SKM-1 treated with dmso at 0.1 percent for 144 hours (cell line): ENCODE results near the gene TTLL13.
"Not testable (repeated sequence)": the region's sequence is repeated elsewhere in the genome, so short reads cannot be mapped to it uniquely, and the experiment has no call there.

ENCODE experiments used
- DNase-seq: peaks from one replicate; lab custom pipeline; 2025; ENCODE audit not compliant: unreplicated experiment; lab: John Stamatoyannopoulos, UW

The TTLL13 gene

DNA sequence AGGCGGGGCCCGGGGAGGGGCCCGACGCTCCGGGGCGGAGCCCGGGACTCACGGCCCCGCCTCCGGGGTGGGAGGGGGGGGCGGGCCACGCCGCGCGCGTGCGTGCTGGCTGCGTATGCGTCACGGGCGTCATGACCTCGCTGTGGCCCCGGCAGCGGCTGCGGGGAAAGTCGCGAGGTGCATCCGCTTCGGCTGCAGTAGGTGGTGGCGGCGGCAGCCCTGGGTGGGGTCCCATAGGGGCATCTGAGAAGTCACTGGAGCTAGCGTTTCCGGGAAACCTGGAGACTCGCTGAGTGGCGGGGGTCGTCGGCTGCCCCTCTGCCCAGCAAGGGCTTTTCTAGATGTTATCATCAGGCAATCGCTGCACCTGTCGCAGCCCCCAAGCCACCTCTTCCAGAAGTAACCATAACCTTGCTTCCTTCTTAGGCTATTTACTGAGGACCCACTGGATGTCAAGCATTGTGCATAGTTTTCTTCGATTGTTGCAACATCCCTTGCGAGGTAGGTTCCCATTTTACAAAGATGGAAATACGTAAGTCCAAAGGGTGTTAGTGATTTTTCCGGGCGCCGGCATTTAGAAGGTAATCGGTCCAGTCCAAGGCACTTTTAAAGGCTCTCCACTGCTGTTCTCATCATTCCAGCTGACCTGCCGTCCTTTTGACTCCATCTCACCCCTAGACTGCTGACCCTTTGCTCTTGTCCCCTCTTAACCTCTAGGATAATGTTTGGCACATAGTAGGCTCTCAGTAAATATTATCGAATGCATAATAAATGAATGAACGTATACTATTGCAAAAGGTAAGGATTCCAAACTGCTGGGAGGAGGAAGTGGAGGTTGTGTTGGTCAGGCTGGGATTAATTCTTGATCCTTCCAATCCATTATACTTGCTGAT lies 15.0 kb upstream of the TTLL13 start, which contains the start of gene GDPGP1:
Gene GDPGP1, plus strand, starts transcription at position 114 of the 893 bp plus-strand sequence. CDS start 6,700 bp downstream, outside the sequence.
- DNase-seq, result no peak

DNA sequence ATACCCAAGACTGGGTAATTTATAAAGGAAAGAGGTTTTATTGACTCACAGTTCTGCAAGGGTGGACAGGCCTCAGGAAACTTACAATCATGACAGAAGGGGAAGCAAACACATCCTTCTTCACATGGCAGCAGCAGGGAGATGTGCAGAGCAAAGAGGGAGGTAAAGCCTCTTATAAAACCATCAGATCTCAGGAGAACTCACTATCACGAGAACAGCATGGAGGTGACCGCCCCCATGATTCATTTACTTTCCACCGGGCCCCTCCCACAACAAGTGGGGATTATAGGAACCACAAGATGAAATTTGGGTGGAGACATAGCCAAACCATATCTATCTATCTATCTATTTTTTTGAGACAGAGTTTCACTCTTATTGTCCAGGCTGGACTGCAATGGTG lies 10.0 kb upstream of the TTLL13 start:
- no peak for DNase-seq

DNA sequence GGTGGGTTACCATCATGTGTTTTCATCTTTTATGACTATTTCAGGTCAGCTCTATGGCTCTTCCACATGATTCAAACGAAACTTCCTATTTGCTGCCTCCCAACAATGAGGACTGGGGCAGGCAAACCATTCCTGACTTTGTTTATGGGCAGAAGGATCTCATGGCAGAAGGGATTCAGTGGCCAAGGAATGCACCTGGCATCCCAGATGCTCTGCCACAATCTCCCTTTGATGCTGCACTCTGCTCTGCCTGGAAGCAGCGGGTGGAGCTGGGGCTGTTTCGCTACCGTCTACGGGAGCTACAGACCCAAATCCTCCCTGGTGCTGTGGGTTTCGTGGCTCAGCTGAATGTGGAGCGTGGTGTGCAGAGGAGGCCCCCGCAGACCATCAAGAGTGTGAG lies 8.5 kb upstream of the TTLL13 start:
- no peak for DNase-seq

DNA sequence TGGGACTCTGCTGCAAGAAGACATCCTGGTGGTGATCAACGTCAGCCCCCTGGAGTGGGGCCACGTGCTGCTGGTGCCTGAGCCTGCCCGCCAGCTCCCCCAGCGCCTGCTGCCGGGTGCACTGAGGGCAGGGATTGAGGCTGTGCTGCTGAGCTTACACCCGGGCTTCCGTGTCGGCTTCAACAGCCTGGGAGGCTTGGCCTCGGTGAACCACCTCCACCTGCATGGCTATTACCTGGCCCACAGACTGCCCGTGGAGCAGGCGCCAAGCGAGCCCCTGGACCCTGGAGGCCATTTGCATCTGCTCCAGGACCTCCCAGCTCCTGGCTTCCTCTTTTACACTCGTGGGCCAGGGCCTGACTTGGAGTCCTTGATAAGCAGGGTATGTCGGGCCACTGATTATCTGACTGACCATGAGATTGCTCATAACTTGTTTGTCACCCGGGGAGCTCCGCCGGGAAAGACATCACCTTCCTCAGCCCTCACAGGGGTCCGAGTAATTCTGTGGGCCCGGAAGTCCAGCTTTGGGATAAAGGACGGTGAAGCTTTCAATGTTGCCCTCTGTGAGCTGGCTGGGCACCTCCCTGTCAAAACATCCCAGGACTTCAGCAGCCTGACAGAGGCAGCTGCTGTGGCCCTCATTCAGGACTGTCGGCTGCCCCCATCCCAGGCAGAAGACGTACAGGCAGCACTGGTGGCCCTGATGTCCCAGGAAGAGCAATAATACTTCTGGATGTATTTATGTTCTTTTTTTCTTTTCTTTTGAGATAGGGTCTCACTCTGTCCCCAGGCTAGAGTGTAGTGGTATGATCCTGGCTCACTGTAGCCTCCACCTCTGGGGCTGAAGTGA lies 7.8 kb upstream of the TTLL13 start:
- DNase-seq, result no peak

DNA sequence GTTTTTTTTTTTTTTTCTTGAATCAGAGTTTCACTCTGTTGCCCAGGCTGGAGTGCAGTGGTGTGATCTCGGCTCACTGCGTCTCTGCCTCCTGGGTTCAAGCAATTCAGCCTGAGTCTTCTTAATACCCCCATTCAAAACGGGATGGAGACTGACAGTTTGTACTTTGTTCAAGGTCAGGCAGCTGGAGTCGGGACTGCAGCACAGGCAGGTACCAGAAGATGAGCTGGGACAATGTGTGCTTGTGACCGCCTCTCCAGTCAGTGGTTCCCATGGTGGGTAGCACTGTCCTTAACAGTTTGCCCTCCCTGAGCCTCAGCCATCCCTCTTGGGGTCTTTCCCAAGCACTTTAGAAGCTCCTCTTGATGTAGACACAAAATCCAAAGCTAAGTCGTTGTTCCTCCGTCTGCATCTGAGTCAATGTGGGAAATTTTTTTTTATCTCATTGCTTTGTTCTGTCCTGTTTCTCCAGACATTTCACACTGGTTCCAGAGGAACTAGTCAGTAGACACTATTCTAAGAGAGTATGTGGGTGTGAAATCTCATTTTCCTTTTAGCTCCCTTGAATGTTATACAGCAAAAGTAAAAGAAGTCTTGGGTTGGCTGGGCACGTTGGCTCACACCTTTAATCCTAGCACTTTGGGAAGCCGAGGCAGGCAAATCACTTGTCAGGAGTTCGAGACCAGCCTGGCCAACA lies 5.3 kb upstream of the TTLL13 start:
- no peak for DNase-seq

DNA sequence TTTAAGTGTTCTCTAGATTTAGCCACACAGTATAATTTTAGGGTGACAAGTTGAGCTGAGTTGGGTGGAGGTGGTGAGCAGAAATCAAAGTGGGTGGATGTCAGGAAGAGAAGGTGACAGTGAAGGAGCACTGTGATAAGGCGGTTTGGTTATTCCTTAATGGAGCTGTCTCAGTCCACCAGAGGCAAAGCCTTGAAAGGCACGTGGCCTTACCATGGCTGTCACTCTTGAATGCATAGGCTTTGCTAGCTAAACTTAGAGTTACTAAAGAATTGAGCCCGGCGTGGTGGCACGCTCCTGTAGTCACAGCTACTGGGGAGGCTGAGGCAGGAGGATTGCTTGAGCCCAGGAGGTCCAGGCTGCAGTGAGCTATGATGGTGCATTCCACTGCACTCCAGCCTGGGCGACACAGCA lies 560 bp upstream of the TTLL13 start:
- DNase-seq, result no peak

DNA sequence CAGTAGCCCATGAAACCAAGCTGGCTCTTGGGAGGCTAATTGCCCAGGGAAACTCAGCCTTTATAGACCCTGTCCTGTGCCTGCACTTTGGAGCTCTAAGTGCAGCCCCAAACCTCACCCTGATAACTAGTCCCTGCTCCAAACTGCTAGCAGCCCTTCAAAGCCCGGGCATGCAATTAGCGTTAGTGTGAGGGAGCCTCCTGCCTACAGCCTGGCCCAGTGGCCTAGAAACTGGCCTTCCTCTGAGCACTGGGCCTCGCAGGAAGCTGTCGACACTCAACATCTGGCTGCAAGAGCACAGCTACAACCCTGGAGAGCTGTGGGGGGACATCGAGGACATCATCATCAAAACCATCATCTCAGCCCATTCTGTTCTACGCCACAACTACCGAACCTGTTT lies 8.4 kb downstream of the TTLL13 start:
- DNase-seq, result no peak

DNA sequence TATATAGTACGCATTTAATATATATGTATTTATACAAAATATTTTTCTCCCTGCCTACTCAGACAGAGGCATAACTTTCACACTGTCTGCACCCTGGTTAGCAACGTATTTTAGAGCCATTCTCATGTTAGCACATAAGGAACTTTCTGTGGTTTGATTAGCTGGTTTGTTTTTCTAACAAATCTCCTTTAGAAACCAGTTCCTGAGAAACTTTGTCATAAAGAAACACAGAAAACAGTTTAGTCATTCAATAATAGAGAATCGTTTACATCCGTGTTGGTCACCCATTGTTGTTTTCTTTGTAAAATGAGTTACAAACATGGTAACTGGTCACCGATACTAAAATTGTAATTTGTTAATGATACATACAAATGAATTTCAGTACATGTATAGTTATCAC lies 10.2 kb downstream of the TTLL13 start:
- no peak for DNase-seq

DNA sequence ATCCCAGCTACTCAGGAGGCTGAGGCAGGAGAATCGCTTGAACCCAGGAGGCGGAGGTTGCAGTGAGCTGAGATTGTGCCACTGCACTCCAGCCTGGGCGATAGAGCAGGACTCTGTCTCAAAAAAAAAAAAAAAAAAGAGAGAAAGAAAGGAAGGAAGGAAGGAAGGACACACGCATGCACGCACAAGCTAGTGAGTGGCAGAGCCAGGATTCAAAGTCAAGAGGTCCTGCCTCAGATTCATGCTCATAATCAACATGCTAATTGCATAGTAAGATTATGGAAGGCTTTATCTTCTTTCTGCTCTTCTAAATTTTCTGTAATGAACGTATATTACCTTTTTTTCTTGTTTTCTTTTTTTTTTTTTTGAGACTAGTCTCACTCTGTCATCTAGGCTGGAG lies 11.4 kb downstream of the TTLL13 start:
- not testable (repeated sequence) for DNase-seq

DNA sequence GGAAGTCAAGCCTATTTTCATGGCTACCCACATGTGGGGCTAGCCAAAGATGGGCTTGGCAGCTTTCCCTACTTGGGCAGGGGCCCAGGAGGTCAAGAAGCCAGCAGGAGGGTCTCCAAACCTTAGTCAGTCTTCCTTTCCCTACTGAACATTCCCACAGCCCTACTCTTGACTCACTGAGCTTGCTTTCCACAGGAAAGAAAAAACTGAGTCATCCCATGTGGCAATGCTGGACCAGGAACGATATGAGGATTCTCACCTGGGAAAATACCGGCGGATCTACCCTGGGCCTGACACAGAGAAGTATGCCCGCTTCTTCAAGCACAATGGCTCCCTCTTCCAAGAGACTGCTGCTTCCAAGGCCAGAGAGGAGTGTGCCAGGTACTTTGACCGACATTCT lies 12.5 kb downstream of the TTLL13 start:
- no peak for DNase-seq

DNA sequence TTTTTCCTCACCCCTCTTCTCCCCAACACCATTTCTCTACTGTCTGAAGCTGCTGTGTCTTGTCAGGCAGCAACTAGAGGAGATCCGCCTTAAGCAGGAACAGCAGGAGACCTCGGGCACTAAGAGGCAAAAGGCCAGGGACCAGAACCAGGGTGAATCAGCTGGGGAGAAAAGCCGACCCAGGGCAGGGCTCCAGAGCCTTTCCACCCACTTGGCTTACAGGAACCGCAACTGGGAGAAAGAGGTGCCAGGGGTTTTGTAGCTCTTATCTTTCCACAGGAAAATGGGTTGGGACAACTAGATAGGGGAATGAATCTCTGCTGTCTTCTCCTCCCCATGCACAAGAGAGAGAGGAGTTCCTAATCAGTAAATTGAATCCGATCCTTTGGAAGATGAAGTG lies 13.1 kb downstream of the TTLL13 start:
- DNase-seq, result no peak

DNA sequence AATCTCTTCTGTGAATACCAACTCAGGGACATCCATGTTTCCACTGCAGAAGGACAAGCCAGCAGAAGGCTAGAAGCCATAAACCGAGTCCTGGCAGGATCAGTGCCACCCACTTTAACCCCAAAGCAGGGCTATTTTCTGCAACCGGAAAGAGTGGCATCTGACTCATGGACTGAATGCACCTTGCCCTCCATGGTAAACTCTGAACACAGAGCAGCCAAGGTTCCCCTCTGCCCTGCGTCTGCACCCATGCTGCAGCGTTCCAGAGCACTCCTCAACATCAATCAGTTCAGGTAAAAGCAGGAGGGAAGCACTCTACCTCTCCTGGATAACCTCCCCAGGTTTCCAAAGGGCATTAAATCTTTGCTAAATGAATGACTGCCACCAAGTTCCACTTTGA lies 15.3 kb downstream of the TTLL13 start:
- DNase-seq, result no peak

DNA sequence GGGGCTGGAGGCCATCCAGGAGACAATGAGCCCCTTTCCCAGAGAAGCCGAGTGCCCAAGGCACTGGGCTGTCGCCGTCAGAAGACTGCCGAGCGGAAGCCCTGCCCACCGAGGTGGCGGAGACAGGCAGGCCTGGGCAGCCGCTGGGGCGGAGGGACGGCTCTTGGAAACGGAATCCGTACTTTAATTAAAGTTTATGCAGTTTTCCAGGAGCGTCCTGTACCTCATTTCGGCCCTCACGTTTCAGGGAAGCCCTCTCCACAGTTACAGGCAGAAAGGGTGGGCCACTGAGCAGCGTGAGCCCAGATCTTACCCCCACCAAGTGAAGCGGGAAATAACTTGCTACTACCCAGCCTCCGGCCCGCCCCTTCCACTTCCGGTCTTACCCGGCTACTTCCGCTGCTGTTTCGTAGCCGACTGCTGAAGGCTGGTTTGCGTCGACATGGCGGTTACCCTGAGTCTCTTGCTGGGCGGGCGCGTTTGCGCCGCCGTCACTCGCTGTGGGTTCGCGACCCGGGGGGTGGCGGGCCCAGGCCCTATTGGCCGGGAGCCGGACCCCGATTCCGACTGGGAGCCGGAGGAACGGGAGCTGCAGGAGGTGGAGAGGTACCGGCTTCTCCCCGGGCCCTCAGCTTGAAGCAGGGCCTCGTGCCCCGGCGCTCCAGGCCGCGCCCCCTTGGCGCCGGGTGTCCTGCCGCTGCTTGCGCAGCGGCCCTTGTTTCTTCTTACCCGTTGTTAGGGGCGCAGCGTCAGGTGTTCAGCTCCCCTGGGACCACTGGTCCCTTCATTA lies 16.1 kb downstream of the TTLL13 start, which contains the start of gene NGRN:
Gene NGRN, plus strand, starts transcription at position 402 of the 790 bp plus-strand sequence. Its CDS starts 41 bp downstream, at position 443.
- peak; percentile 90 for DNase-seq

DNA sequence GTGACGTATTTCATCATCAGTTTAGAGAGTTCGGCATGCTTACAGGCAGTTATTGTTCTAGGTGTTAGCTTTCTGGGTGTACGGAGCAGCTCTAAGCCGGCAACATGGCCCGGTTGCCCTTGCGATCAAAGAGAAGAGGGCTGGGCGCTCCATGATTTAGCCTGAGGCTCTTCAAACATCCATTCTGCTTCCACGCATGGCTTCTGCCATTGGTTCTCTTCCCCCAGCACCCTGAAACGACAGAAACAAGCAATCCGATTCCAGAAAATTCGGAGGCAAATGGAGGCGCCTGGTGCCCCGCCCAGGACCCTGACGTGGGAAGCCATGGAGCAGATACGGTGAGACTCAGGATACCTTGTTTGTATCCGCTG lies 16.7 kb downstream of the TTLL13 start:
- no peak for DNase-seq

DNA sequence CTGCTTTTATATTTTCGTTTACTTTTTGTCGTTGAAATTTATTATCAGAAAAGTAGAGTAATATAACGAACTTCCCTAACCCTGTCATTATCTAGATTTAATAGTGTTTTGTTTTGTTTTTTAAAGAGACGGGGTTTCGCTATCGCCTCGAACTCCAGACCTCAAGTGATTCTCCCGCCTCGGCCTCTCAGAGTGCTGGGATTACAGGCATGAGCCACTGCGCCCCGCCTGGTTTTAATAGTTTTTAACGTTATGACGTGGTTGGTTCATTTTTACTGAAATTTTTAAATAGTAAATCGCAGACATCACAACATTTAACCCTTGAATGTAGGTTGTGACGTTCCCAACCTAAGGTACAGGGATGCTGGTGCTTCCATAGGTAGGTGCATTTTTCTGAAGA lies 17.1 kb downstream of the TTLL13 start:
- no peak for DNase-seq

DNA sequence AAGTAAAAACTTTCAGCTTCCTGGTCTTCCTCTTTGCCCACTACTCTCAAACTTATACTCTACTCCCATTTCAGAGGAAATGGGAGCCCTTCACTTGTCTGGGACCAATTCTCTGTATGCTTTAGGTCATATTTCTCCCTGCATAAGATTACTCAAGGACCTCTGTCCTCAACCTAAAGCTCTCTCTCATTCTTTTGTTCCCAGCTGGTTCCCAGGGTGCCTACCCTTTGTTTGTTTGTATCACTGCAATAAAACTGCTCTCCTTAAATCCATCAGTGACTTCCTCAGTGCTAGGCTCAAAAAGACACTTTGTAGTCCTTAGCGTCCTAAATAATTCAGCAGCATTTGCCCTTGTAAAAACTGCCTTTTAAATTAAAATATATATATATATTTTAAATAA lies 19.1 kb downstream of the TTLL13 start:
- DNase-seq, result no peak

DNA sequence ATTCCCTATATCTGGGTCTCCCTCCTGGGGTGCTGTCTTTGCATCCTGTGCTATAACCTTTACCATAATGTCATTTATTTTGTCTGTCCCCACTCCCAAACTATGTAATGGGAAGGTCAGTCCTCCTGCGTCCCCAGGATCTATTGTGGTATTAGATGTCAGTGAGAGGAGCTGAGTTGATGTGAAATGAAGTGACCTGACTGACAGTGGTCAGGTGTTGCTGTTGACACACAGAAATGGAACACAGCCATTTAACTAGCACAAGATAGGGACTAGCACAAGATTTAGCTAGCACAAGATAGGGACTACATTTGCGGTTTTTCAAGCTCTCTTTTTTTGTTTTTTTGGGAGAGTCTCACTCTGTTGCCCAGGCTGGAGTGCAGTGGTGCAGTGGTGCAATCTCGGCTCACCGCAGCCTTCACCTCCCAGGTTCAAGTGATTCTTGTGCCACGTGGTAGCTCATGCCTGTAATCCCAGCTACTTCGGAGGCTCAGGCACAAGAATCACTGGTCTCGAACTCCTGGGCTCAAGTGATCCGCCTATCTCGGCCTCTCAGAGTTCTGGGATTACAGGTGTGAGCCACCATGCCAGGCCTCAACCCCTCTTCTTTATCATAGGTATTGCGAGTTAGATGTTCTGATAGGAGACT lies 21.3 kb downstream of the TTLL13 start:
- no peak for DNase-seq

DNA sequence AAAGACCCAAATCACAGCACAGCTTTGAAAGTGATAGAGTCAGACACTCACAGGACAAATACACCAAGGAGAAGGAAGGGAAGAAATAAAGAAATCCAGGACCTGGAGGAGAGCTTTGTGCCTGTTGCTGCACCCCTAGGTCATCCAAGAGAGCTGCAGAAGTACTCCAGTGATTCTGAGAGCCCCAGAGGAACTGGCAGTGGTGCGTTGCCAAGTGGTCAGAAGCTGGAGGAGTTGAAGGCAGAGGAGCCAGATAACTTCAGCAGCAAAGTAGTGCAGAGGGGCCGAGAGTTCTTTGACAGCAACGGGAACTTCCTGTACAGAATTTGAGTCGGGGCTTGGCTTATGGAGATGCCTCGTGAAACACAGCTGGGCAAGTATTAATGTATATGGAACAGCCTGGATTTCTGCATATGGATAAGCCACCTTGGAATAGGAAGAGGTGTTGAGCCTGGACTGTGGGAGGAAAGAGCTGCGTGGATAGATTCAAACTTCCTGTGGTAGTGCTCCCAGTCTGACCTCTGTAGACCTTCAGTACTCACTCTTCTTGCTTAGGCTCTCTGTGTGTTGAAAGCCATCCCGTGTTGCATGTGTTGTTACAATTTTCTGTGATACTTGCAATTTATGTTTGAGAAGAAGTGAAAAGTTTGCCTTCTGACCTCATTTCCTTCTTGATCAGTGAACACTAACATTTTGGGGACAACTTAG lies 22.3 kb downstream of the TTLL13 start:
- DNase-seq, result no peak

DNA sequence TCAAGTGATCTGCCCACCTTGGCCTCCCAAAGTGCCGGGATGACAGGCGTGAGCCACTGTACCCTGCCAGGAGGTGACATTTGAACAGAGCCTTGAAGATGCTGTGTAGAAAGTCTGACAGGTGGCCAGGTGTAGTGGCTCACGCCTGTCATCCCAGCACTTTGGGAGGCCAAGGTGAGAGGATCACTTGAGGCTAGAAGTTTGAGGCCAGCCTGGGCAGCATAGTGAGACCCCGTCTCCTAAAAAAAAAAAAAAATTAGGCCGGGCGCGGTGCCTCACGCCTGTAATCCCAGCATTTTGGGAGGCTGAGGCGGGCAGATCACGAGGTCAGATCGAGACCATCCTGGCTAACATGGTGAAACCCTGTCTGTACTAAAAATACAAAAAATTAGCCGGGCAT lies 29.1 kb downstream of the TTLL13 start:
- not testable (repeated sequence) for DNase-seq
